ENCODE measurements around the gene USP21.
"Not testable (repeated sequence)": the region's sequence is repeated elsewhere in the genome, so short reads cannot be mapped to it uniquely, and the experiment has no call there.

Gene USP21, protein sequence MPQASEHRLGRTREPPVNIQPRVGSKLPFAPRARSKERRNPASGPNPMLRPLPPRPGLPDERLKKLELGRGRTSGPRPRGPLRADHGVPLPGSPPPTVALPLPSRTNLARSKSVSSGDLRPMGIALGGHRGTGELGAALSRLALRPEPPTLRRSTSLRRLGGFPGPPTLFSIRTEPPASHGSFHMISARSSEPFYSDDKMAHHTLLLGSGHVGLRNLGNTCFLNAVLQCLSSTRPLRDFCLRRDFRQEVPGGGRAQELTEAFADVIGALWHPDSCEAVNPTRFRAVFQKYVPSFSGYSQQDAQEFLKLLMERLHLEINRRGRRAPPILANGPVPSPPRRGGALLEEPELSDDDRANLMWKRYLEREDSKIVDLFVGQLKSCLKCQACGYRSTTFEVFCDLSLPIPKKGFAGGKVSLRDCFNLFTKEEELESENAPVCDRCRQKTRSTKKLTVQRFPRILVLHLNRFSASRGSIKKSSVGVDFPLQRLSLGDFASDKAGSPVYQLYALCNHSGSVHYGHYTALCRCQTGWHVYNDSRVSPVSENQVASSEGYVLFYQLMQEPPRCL

DNA sequence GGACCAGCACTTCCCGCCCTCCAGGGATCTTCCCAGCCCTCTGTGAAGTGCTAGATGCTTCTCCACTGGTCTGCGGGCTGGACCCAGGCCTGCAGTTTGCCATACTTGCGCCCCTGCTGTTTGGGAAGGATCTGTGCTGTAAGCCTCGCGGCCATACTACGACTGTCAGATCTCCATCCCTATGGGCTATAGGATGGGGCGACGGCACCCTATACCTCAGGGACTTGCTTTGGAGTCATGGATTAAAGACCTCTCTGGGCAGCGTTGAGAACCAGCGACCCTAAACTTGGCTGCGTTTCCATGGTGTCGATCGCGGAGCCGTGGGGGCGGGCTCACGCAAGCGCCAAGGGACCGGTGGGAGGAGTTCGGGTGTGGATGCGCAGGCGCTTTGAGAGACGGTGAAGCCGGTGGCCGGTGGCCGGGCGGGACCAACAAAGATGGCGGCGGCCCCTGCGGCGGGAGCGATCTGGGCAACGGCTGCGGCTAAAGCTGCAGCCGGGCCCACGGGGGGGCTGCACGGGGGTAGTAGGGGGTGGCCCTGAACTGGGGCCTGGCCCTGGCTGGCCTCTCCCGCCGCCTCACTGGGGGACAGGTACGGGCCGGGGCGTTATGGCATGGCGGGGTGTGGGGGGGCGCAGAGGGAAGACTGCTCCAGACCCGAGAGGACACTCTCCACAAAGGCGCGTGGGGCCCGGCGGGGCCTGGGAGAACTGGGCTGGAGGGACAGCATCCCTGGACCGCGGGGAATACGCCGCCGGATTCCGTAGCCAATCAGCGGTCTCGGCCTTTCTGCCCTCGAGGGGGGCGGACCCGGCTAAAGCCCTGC, at the start of gene USP21:
Gene USP21 (plus strand): TSS at position 414 of the 826 bp plus-strand sequence. CDS start 1,141 bp downstream, outside the sequence.
- Histone ChIP-seq H3K9me3 (ENCODE audit: control insufficient read depth in 2 of 2, low read length in 2 of 2) (no peaks in the 10 kb centered on the region), H3K27me3 (ENCODE audit: control insufficient read depth in 2 of 2, insufficient read depth in 2 of 2, low read length in 2 of 2) (no peaks in the 10 kb centered on the region), H3K4me1 (ENCODE audit: control insufficient read depth in 2 of 2, insufficient read depth in 2 of 2, low read length in 2 of 2) (peaks cover 16 to 22% of the 10 kb centered on the region in 2 donors), H3K9ac (ENCODE audit: low read depth in 1 of 2, low read length in 2 of 2) (peak within 1 kb of the TSS; percentile 85 to 91), H3K36me3 (ENCODE audit: control insufficient read depth in 2 of 2, insufficient read depth in 2 of 2, low read length in 2 of 2) (peaks cover 18 to 28% of the 10 kb centered on the region in 2 donors), H3K4me3 (ENCODE audit: low read length in 2 of 2) (peak within 1 kb of the TSS; percentile 90 to 94), H3K27ac (ENCODE audit: low read depth in 2 of 2, low read length in 2 of 2) (peak within 1 kb of the TSS; percentile 77 to 81)

DNA sequence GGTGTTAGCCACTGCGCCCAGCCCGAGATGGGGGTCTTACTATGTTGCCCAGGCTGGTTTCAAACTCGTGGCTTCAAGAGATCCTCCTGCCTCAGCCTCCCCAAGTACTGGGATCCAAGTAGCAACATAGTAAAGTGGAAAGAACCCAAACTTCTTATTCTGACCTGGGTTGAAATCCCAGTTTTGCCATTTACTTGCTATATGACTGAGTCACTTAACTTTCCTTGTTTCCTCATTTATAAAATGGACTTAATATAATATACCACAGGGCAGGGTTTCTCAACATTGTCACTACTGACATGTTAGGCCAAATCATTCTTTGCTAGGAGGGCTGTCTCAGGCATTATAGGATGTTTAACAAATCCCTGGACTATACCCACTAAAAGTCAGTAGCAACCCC, 48.2 kb upstream of the USP21 start:
- Histone ChIP-seq H3K27me3 (ENCODE audit: control insufficient read depth in 2 of 2, insufficient read depth in 2 of 2, low read length in 2 of 2) (no peaks in the 10 kb centered on the region), H3K4me1 (ENCODE audit: control insufficient read depth in 2 of 2, insufficient read depth in 2 of 2, low read length in 2 of 2) (peaks cover 0 to 2% of the 10 kb centered on the region in 2 donors), H3K4me3 (ENCODE audit: low read length in 2 of 2) (no peak overlapping the region), H3K36me3 (ENCODE audit: control insufficient read depth in 2 of 2, insufficient read depth in 2 of 2, low read length in 2 of 2) (peaks cover 0 to 14% of the 10 kb centered on the region in 2 donors), H3K27ac (ENCODE audit: low read depth in 2 of 2, low read length in 2 of 2) (no peak overlapping the region), H3K9ac (ENCODE audit: low read depth in 1 of 2, low read length in 2 of 2) (no peak overlapping the region), H3K9me3 (ENCODE audit: control insufficient read depth in 2 of 2, low read length in 2 of 2) (no peaks in the 10 kb centered on the region)

DNA sequence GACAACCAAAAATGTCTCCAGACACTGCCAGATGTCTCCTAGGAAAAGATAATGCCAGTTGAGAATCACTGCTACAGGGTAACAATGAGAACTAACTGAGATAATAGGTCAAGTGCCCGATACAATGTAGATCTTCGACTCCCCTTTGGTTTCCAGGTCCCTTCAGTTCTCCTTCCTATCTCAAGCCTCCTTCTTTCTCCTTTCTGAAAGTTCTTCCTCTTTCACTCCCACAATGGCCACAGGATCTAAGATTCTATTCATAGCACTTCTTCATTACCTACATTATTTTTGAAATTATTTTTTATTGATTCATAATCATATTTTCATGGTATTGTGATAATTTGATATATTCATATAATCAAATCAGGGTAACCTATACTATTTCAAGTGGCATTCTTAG, 47.8 kb upstream of the USP21 start:
- Histone ChIP-seq H3K27ac (ENCODE audit: low read depth in 2 of 2, low read length in 2 of 2) (no peak overlapping the region), H3K9me3 (ENCODE audit: control insufficient read depth in 2 of 2, low read length in 2 of 2) (no peaks in the 10 kb centered on the region), H3K36me3 (ENCODE audit: control insufficient read depth in 2 of 2, insufficient read depth in 2 of 2, low read length in 2 of 2) (peaks cover 0 to 14% of the 10 kb centered on the region in 2 donors), H3K9ac (ENCODE audit: low read depth in 1 of 2, low read length in 2 of 2) (no peak overlapping the region), H3K4me3 (ENCODE audit: low read length in 2 of 2) (no peak overlapping the region), H3K27me3 (ENCODE audit: control insufficient read depth in 2 of 2, insufficient read depth in 2 of 2, low read length in 2 of 2) (no peaks in the 10 kb centered on the region), H3K4me1 (ENCODE audit: control insufficient read depth in 2 of 2, insufficient read depth in 2 of 2, low read length in 2 of 2) (peaks cover 2 to 3% of the 10 kb centered on the region in 2 donors)

DNA sequence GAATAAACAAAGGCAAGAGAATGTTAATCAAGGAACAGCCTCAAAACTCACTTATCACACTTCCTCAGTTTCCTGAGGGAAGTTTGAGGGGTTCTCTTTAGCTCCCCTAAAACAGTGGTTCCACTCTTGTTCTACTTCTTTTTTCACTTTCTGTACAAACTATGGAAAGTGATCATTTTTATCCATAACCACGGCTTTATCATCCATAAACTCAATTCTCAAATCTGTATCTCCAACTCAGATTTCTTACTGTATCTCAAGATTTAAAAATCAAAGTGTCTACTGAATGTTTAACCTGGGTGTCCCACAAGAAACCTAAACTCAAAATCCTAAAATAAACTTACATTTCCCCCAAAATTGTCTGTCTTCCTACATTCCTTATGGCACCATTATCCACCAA, 45.4 kb upstream of the USP21 start:
- no peaks in the 10 kb centered on the region for H3K9me3 ChIP-seq (ENCODE audit: control insufficient read depth in 2 of 2, low read length in 2 of 2)
- no peak overlapping the region for H3K9ac ChIP-seq (ENCODE audit: low read depth in 1 of 2, low read length in 2 of 2)
- no peak overlapping the region for H3K4me3 ChIP-seq (ENCODE audit: low read length in 2 of 2)
- H3K4me1 ChIP-seq (ENCODE audit: control insufficient read depth in 2 of 2, insufficient read depth in 2 of 2, low read length in 2 of 2), result peaks cover 15 to 16% of the 10 kb centered on the region in 2 donors
- H3K36me3 ChIP-seq (ENCODE audit: control insufficient read depth in 2 of 2, insufficient read depth in 2 of 2, low read length in 2 of 2), result peaks cover 0 to 10% of the 10 kb centered on the region in 2 donors
- H3K27me3 ChIP-seq (ENCODE audit: control insufficient read depth in 2 of 2, insufficient read depth in 2 of 2, low read length in 2 of 2), result no peaks in the 10 kb centered on the region
- no peak overlapping the region for H3K27ac ChIP-seq (ENCODE audit: low read depth in 2 of 2, low read length in 2 of 2)

DNA sequence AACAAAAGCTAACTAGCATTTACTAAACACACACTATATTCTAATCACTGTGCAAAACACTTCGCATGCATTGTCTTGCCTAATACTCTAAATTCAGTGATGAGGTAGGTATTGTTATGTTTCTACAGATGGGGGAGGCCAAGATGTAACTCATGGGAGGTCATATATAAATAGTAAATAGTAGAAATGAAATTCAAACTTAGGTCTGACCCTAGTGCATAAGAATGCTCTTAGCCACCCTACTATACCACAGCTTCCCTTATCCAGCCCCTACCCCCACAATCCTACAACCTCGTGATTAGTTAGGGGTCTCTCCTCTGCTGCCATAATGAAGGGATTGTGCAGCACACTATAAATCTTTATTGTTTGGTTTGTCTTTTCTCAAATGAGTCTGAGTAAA, 44.7 kb upstream of the USP21 start:
- Histone ChIP-seq H3K9me3 (ENCODE audit: control insufficient read depth in 2 of 2, low read length in 2 of 2) (no peaks in the 10 kb centered on the region), H3K27ac (ENCODE audit: low read depth in 2 of 2, low read length in 2 of 2) (no peak overlapping the region), H3K27me3 (ENCODE audit: control insufficient read depth in 2 of 2, insufficient read depth in 2 of 2, low read length in 2 of 2) (no peaks in the 10 kb centered on the region), H3K9ac (ENCODE audit: low read depth in 1 of 2, low read length in 2 of 2) (no peak overlapping the region), H3K36me3 (ENCODE audit: control insufficient read depth in 2 of 2, insufficient read depth in 2 of 2, low read length in 2 of 2) (peaks cover 0 to 3% of the 10 kb centered on the region in 2 donors), H3K4me1 (ENCODE audit: control insufficient read depth in 2 of 2, insufficient read depth in 2 of 2, low read length in 2 of 2) (peaks cover 21 to 23% of the 10 kb centered on the region in 2 donors), H3K4me3 (ENCODE audit: low read length in 2 of 2) (no peak overlapping the region)

DNA sequence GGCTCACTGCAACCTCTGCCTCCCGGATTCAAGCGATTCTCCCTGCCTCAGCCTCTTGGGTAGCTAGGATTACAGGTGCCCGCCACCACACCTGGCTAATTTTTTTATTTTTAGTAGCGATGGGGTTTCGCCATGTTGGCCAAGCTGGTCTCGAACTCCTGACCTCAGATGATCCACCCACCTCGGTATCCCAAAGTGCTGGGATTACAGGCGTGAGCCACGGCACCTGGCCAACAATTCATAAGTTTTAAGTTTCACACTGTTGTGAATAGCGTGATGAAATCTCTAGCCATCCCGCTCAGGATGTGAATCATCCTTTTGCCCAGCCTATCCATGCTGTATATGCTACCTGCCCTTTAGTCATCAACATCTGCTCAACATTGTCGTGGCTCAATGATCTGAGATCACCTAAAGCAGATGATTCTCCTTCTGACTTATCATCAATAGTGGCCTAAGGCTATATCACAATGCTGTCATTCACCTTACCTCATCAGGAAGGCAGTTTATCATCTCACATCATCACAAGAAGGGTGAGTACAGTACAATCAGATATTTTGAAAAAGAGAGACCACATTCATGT, 44.1 kb upstream of the USP21 start:
- Histone ChIP-seq H3K27me3 (ENCODE audit: control insufficient read depth in 2 of 2, insufficient read depth in 2 of 2, low read length in 2 of 2) (no peaks in the 10 kb centered on the region), H3K9me3 (ENCODE audit: control insufficient read depth in 2 of 2, low read length in 2 of 2) (no peaks in the 10 kb centered on the region), H3K27ac (ENCODE audit: low read depth in 2 of 2, low read length in 2 of 2) (no peak overlapping the region), H3K4me3 (ENCODE audit: low read length in 2 of 2) (no peak overlapping the region), H3K9ac (ENCODE audit: low read depth in 1 of 2, low read length in 2 of 2) (no peak overlapping the region), H3K4me1 (ENCODE audit: control insufficient read depth in 2 of 2, insufficient read depth in 2 of 2, low read length in 2 of 2) (peaks cover 28% of the 10 kb centered on the region in 2 donors), H3K36me3 (ENCODE audit: control insufficient read depth in 2 of 2, insufficient read depth in 2 of 2, low read length in 2 of 2) (peaks cover 1 to 5% of the 10 kb centered on the region in 2 donors)

DNA sequence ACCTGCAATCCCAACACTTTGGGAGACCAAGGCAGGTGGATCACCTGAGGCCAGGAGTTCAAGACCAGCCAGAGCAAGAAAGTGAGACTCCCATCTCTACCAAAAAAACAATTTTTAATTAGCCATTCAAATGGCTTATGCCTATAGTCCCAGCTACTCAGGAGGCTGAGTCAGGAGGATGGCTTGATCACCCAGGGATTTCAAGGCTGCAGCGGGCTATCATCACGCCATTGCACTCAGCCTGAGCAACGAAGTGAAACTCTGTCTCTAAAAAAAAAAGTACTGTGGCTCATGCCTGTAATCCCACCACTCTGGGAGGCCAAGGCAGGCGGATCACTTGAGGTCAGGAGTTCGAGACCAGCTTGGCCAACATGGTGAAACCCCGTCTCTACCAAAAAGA, 43.3 kb upstream of the USP21 start:
- Histone ChIP-seq H3K36me3 (ENCODE audit: control insufficient read depth in 2 of 2, insufficient read depth in 2 of 2, low read length in 2 of 2) (peaks cover 8 to 11% of the 10 kb centered on the region in 2 donors), H3K4me1 (ENCODE audit: control insufficient read depth in 2 of 2, insufficient read depth in 2 of 2, low read length in 2 of 2) (peaks cover 28 to 29% of the 10 kb centered on the region in 2 donors)
- not testable (repeated sequence) for H3K9ac ChIP-seq (ENCODE audit: low read depth in 1 of 2, low read length in 2 of 2); H3K27ac ChIP-seq (ENCODE audit: low read depth in 2 of 2, low read length in 2 of 2); H3K4me3 ChIP-seq (ENCODE audit: low read length in 2 of 2); H3K27me3 ChIP-seq (ENCODE audit: control insufficient read depth in 2 of 2, insufficient read depth in 2 of 2, low read length in 2 of 2); H3K9me3 ChIP-seq (ENCODE audit: control insufficient read depth in 2 of 2, low read length in 2 of 2)

DNA sequence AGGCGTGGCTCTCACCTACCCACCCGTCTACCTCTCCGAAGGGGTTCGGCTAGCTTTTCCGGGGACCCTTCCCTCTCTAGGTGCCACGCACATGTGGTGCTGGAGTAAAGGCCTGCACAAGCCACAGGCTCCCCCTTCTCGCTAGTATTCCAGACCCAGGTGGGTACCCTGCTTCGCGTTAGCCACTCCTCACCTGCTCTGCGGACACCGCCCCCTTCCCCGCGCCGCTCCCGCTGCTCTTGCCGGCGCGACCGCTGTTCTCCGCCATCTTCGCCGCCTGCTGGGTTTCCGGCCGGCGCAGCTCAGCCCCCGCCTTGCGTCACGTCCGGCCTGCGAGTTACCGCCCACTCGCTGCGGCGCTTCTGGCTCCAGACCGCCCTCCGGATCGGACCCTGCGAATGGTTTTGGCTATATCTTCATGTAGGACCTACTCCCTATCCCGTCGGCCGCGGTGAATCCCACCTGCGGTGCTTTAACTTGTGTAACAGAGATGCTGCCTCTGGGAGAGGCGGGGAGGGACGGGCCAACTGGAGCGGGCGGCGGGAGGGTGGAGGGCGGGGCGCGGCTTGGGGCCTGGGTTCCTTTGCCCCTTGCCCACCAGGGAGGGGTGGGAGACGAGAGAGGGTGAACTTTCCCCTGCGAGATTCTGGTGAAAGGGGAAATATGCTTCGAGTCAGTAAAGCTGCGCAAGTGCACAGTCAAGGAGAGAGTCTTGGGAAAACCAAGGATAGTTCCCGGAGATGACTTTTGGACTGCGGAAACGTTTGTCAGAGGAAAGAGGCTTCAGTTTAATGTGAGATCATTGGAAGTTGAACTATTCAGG, 41.3 kb upstream of the USP21 start, which contains the start of the genes NIT1 and PFDN2:
Gene NIT1 (plus strand): TSS at position 347 of the 823 bp plus-strand sequence. CDS start 72 bp downstream, at position 419.
Gene PFDN2 (minus strand): TSS at position 279 of the 823 bp plus-strand sequence. CDS start 11 bp downstream, at position 268.
- peak within 1 kb of the TSS; percentile 76 to 98 for H3K4me3 ChIP-seq (ENCODE audit: low read length in 2 of 2)
- H3K9me3 ChIP-seq (ENCODE audit: control insufficient read depth in 2 of 2, low read length in 2 of 2), result no peaks in the 10 kb centered on the region
- H3K4me1 ChIP-seq (ENCODE audit: control insufficient read depth in 2 of 2, insufficient read depth in 2 of 2, low read length in 2 of 2), result peaks cover 27 to 28% of the 10 kb centered on the region in 2 donors
- H3K27ac ChIP-seq (ENCODE audit: low read depth in 2 of 2, low read length in 2 of 2), result peak within 1 kb of the TSS; percentile 94 to 96
- H3K9ac ChIP-seq (ENCODE audit: low read depth in 1 of 2, low read length in 2 of 2), result peak within 1 kb of the TSS; percentile 80 to 94
- peaks cover 28 to 31% of the 10 kb centered on the region in 2 donors for H3K36me3 ChIP-seq (ENCODE audit: control insufficient read depth in 2 of 2, insufficient read depth in 2 of 2, low read length in 2 of 2)
- H3K27me3 ChIP-seq (ENCODE audit: control insufficient read depth in 2 of 2, insufficient read depth in 2 of 2, low read length in 2 of 2), result no peaks in the 10 kb centered on the region

All from mucosa of rectum (tissue), 2 donors.